NCI-H2227 (cell line): ENCODE data around the gene MNX1.

Experiments
- DNase-seq: peaks from one replicate; lab custom pipeline; 2025; ENCODE audit not compliant: unreplicated experiment; lab: John Stamatoyannopoulos, UW

MNX1 gene

DNA sequence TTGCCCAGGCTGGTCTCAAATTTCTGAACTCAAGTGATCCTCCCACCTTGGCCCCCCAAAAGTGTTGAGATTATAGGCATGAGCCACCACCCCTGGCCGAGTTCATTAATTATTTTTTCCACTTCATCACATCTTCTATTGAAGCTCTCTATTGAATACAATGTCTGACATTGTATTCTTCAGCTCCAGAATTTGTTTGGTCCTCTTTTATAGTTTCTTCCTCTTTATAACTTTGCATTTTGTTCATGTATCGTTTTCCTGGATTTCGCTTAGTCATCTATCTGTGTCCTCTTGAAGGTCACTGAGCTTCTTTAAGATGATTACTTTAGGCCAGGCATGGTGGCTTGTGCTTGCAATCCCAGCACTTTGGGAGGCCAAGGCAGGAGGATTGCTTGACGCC, 30.8 kb downstream of the MNX1 start:
- DNase-seq, result no peak

- DNase-seq, result no peak
Observed at GRCh38 chr7:156979007-156979606, 31.4 kb downstream of the MNX1 start.

DNA sequence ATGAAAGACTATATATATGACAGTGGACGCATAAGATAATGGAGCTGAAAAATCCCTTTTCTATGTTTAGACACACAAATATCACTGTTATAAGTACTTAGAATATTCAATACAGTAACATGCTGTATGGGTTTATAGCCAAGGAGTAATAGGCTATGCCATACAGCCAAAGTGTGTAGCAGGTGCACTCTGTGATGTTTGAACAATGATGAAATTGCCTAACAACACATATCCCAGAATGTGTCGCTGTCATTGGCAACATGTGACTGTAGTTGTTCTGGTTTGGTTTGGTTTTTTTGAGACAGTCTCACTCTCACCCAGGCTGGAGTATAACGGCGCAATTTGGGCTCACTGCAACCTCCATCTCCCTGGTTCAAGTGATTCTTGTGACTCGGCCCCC, 34.8 kb downstream of the MNX1 start:
- DNase-seq, result no peak

DNA sequence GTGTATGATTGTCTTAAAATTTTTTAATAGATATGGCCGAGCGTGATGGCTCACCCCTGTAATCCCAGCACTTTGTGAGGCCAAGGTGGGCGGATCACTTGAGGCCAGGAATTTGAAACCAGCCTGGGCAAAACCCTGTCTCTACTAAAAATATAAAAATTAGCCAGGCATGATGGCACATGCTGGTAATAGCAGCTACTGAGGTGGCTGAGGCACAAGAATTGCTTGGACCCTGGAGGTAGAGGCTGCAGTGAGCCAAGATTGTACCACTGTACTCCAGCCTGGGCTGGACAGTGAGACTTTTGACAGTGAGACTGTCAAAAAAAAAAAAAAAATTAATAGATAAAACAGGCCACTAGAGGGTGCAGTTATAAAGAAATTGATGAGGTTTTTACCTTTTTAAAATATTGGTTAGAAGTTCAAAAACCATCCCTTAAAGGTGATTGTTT, 40.5 kb downstream of the MNX1 start:
- peak; percentile 19 for DNase-seq

- DNase-seq, result no peak
Observed at GRCh38 chr7:156968183-156968582, 42.3 kb downstream of the MNX1 start.

GRCh38 chr7:156966387-156966786, 44.1 kb downstream of the MNX1 start:
- no peak for DNase-seq

DNA sequence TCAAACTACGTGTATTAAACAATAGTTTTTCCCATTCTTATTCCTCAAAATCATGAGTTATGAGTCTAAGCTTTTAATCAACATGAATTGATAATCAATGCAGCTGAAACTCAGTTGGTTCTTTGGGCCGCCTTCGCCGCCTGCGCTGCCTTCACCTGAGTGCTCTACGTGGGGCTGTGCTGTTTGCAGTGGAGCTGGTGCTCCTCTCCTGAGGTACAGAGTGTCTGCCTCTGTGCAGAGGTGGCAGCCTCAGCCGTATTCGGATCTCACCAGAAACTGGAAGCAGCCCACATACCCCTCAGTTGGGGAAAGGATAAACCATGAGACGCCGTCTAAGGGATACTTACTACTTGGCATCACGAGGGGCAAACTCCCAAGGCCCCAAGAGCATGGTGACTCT, 45.5 kb downstream of the MNX1 start:
- DNase-seq, result no peak

DNA sequence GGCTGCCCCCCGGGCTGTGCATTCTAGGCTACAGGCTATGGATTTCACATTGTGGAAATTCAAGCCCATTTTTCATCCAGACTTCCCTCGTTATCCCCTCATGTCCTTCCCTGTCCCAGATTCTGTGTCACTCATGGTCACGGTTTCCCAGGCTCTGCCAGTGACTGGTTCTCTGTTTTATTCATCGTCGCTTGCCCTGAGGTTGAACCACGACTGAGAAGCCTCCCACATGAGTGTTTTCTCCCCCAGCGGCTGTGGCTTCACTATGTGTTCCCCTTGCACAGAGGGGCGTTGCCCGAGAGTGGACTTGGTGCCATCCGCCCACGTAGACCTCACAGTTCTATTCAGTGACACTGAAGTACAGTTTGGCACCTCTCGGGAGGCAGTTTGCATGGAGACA, 47.0 kb downstream of the MNX1 start:
- no peak for DNase-seq

DNA sequence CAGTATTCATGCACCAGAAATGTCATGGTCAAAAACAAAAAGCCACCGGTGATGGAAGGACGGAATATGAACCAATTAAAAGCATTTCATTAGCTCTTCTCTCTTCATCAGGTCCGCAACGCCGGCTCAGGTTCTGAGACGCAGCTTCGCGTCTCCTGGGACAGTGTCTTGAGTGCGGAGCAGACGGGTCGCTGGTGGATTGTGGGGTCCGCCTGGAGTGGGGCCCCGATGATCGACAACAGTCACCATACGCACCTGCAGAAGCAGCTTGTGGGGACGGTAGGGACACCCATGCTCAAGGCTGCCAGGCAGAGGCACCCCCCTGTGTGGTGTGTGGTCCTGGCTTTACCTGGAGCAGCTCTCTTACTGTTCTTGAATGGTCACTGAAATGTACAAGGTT, 47.6 kb downstream of the MNX1 start:
- DNase-seq, result no peak

DNA sequence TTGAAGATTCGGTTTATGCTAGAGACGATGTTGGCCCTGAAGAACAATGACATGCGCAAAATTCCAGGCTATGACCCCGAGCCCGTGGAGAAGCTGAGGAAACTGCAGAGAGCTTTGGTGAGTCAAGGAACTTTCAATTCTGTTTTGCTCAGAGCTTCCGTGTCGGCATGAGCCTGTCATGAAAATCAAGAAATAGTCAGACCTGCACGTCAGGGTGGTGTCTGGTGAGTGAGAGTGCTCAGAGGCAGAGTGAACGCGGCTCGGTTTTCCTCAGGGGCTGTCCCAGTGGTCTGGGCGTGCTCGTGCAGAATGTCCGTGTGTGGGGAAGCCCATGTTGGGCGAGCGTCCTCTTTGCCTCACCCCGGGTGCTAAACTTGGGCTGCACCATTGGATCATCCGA, 48.3 kb downstream of the MNX1 start:
- no peak for DNase-seq

DNA sequence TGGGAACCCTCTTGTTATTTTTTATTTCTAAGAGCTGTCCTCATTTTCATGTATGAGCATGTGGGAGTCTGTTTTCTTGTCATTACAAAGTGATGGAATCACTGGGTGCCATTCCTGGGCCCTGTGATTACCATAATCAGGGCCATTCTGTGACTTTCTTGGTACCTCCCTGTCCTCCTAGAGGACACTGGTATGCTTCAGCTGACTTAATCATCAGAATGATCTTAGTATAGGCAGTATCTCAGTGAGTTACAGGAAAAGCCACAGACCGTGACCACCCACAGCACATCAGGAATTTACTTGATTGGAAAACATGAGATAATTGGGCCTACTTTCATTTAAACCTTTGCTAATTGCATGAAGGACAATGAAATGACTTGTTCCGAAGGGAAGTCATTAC, 53.7 kb downstream of the MNX1 start:
- no peak for DNase-seq

GRCh38 chr7:156954941-156955340, 55.5 kb downstream of the MNX1 start:
- DNase-seq, result no peak
